Gastrocnemius medialis (tissue), 4 donors: ENCODE results near the gene VASP.

Experiments used
- POLR2A ChIP-seq, 2 donors: fragments of 450-650 bp; IDR thresholded peaks; one replicate each; pipeline ENCODE4 v1.6.1; 2017; ENCODE audit warnings: antibody characterized with exemption in 2 of 2, mild to moderate bottlenecking in 2 of 2, moderate library complexity in 2 of 2
- TF ChIP-seq, protein P1 (sequence below), 5 experiments: fragments of 450-650 bp in 3 of 5; fragments of 200-600 bp in 2 of 5; sonication (generic) in 2 of 5; IDR thresholded peaks in 4 of 5; conservative IDR thresholded peaks in 1 of 5; 1 replicate in 4 of 5; 2 replicates in 1 of 5; pipeline ENCODE4 v1.5.1; 2016 to 2019; ENCODE audit warnings: antibody characterized with exemption in 5 of 5, mild to moderate bottlenecking in 3 of 5, moderate library complexity in 3 of 5

DNA sequence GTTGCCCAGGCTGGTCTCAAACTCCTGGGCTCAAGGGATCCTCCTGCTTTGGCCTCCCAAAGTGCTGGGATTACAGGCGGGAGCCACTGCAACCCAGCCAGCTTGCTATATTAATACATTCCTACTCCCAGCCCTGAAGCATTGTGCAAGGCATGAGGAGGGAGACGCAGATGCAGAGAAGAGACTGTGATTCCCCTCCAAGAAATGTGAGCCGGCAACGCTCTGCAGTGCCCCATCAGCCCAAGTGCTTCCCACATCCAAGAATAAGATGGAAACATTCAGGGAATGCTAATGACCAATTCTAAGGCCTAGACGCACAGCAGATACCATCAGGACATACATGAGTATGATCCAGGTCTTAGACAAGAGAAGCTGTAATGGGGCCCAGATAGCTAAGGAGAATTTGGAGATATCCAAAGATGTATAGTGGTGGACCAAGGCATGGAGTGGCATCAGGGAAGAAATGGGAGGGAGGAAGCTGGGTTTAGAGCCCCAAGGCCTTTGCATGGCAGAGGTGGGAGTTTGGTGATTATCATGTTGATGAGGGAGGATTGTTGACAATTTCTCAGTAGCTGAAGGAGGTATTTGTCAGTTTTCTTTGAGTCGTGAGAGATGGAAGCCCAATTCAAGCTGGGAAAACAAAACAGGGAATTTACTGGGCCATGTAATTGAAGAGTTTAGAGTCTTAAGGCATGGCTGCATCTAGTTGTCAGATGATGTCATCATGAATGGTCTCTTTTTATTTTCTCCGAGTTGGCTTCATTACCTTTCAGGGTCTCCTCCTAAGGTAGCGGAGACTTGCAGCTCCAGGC lies 6.2 kb upstream of the VASP start:
- TF ChIP-seq, protein P1, sequence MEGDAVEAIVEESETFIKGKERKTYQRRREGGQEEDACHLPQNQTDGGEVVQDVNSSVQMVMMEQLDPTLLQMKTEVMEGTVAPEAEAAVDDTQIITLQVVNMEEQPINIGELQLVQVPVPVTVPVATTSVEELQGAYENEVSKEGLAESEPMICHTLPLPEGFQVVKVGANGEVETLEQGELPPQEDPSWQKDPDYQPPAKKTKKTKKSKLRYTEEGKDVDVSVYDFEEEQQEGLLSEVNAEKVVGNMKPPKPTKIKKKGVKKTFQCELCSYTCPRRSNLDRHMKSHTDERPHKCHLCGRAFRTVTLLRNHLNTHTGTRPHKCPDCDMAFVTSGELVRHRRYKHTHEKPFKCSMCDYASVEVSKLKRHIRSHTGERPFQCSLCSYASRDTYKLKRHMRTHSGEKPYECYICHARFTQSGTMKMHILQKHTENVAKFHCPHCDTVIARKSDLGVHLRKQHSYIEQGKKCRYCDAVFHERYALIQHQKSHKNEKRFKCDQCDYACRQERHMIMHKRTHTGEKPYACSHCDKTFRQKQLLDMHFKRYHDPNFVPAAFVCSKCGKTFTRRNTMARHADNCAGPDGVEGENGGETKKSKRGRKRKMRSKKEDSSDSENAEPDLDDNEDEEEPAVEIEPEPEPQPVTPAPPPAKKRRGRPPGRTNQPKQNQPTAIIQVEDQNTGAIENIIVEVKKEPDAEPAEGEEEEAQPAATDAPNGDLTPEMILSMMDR (IDR thresholded peaks at IDR 0.05 in 4 of 5, conservative IDR thresholded peaks at IDR 0.05 in 1 of 5) = no peak
- TF ChIP-seq POLR2A (IDR thresholded peaks at IDR 0.05) = no peak
